NOMO-1 treated with DMSO at 0.1 percent for 48 hours (cell line): ENCODE measurements around the gene GK.
"Not testable (repeated sequence)": the region's sequence is repeated elsewhere in the genome, so short reads cannot be mapped to it uniquely, and the experiment has no call there.

Experiments
- DNase-seq: peaks from one replicate; lab custom pipeline; 2025; ENCODE audit not compliant: unreplicated experiment; lab: John Stamatoyannopoulos, UW

GK gene

GRCh38 chrX:30653415-30654131 lies at the start of gene GK:
Gene GK, plus strand, starts transcription at chrX:30653423. Its CDS starts 115 bp downstream, at chrX:30653538.
- DNase-seq = no peak

GRCh38 chrX:30607155-30607554 lies 46.1 kb upstream of the GK start:
- DNase-seq = no peak

- no peak for DNase-seq
Measured at GRCh38 chrX:30610026-30610425, 43.2 kb upstream of the GK start.

DNA sequence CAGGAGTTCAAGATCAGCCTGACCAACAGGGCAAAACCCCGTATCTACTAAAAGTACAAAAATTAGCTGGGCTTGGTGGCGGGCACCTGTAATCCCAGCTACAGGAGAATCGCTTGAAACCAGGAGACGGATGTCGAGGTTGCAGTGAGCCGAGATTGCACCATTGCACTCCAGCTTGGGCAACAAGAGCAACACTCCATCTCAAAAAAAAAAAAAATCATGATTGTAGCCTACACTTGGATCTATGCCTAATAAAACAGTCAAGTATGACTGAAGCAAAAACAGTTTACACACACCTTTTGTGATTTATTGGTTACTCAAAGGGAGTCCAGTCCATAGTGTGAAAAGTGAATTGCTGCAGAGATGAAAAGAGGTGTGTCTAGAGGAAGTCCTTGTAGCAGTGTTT lies 41.0 kb upstream of the GK start:
- DNase-seq = peak; percentile 70

DNA sequence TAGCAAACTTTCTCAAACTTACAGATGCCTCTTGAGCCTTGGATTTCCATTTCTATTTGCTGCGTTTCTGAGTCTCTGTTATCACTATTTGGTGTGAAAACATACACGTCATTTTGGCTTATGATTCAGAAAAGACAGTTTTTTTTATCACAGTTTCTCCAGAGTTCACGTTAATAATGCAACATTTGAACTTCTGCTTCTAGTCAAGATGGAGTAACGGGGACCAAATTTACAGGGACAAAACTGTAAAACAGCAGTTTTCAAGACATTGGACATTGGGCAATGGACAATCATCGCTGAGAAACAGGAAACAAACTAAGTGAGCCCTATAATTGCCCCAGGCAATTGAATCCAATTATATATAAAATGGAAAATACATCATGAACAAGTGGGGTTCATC lies 39.5 kb upstream of the GK start:
- DNase-seq = peak; percentile 98

- no peak for DNase-seq
Measured at GRCh38 chrX:30615229-30615628, 38.0 kb upstream of the GK start.

- peak; percentile 60 for DNase-seq
Measured at GRCh38 chrX:30618160-30618765, 35.0 kb upstream of the GK start.

DNA sequence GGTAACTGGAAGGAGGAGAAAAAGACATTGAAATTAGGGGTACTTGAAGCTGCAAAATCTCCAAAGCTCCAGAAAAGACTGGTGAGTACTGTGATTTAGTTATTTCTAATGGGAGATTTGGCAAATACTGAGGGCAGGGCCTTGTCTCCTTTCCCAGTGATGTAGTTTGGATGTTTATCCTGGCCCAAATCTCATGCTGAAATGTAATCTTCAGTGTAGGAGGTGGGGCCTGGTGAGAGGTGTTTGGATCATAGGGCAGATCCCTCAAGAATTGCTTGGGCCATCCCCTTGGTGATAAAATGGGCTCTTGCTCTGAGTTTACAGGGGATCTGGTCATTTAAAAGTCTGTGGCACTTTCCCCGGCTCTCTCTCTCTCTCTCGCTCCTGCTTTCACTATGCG lies 33.1 kb upstream of the GK start:
- DNase-seq = no peak

- DNase-seq = peak; percentile 85
Measured at GRCh38 chrX:30620980-30621618, 32.1 kb upstream of the GK start.

GRCh38 chrX:30622361-30622760 lies 30.9 kb upstream of the GK start:
- DNase-seq = no peak

DNA sequence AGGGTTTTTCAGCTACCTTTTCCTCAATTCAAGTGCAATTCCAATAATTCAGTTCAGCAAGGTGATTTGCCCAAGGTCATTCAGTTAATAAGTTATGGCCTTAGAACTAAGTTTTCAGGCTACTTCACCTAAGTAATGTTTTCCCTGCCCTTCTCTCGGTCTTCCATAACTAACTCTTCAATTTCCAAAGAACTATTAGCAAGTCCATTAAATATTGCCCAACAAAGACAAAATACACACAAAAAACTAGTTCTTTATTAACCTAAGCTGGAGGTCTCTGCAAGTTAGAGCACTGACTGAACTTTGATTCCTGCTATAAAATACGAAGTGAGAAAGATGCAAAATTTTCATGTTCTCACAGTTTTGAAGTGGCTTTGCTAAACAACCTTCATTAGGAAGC lies 26.8 kb upstream of the GK start:
- no peak for DNase-seq

DNA sequence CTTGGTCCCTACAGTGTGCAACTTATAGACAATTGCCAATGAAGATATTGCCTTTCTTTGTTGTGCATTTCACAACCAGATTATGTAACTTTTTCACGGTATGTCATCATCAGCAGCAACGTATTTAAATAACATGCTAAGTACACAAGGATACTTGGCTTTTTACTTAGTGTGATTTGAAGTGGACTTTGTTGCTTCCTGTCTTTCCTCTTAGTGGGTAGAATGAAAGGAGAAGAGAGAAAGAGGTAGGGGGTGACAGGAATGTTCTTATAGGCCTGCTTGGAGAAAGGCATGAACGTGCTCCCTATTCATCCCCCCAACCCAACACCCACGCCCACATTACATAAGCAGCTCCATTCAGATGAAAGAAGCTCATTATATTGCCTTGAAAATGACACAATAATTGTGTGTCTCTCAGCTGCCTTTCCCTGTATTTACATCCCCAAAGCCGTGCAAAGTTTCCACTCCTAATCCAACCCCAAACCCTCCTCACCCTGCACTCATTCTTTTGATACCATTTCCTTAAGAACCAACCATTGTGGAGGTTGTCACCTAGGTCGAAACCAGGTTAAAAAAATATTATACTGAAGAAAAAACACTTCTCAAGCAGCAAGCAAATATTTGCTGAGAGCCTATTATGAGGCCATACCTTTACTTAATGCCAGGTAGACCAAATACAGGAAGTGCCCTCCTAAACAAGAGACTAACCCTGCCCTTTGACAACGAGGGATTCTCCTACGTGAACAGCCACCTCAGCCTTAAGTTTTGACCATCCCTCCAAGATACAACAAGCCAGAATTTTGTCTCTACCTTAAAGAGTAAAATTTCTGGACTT lies 25.2 kb upstream of the GK start:
- peak; percentile 76 for DNase-seq

DNA sequence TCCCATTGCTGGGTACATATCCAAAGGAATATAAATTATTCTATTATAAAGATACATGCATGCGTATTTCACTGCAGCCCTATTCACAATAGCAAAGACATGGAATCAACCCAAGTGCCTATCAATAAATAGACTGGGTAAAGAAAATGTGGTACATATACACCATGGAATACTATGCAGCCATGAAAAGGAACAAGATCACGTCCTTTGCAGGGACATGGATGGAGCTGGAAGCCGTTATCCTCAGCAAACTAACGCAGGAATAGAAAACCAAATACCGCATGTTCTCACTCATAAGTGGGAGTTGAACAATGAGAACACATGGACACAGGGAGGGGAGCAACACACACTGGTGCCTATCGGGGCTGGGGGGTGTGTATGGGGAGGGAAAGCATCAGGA lies 19.2 kb upstream of the GK start:
- not testable (repeated sequence) for DNase-seq

GRCh38 chrX:30635630-30636029 lies 17.6 kb upstream of the GK start:
- peak; percentile 17 for DNase-seq

GRCh38 chrX:30637874-30638815 lies 15.1 kb upstream of the GK start:
- peak; percentile 80 for DNase-seq

GRCh38 chrX:30639702-30640101 lies 13.5 kb upstream of the GK start:
- not testable (repeated sequence) for DNase-seq

DNA sequence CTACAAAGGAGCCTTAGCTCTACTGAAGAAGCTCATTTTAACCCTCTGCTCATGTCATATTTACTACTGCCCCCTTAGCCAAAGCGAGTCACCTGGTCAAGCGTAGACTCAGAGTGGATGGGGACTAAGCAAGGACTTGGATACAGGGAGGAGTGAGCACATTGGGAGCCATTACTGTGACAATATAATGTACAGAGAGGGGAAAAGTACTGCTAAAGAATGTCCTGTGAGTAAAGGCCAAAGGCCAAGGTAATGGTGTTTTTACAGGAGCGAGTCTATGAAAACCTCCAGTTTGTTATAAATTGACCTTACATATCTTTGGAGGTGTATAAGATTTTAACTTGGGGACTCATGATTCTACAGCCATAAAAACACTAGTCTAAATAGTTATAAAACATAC lies 10.6 kb upstream of the GK start:
- no peak for DNase-seq

DNA sequence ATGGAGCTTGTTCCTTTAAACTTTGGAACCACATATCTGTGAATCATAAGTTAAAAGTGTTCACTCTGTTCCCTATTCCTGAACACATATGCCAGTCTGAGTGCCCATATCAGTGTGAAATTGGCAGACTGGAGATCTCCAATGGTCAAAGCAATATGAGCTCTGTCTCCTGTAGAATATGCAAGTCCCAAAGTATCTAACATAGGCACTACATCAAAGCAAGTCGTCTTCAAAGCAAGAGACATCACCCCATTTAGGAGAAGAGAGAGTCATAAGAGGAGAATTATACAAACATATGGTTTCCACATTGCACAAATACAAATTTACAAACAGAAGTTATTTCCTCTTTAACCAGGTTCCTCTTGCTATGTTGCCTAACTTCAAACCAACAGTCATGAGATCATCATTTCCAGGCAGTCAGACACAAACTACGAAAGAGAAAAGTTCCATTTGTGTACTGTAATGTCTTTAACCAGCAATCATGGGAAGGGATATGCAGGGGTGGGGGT lies 9.9 kb upstream of the GK start:
- DNase-seq = peak; percentile 96

DNA sequence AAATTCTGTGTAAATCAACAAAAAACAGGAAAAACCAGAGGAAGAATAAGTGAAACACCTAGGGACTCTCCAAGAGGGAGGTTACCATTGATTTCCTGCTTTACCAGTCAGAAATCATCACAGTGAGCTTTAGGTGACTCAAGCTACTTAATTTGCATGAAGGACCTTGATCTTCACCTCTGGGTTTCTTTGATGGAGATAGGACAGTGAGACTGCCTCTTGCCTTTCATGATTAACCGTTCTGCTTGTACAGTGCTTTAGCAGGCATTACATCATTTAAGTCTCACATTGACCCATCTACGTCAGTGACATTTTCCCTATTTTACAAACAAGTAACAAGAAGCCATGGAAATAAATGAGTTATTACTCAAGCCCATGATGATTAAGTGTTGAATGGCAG lies 3.4 kb upstream of the GK start:
- no peak for DNase-seq
